ENCODE measurements around the gene OR10J1. TPM values are rescaled to one million over a fixed set of nuclear protein-coding genes. Genes with fewer than 3 reads are reported as not detected.

OR10J1 gene
- total RNA-seq, 1 experiment from 2014 or later = not detected

DNA sequence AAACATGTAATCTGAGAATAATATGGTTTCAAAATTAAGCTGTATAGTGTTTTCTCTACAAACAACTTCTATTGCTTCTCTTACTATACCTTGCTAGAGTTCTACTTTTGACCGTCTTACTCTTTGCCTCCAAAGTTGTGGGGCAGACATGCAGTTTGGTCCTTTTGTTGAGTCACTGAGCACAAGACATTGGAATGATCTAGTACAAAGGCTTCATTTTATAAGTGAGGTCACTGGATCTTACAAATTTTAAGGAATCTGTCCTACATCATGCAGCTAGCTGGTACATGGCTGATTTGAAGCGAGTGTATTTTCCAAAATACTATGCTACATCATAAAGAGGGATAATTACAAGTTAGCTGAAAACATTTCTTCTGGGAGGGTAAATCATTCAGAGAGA lies 28.8 kb downstream of the OR10J1 start:
- Mint-ChIP-seq H3K4me1 (ENCODE audit: low read depth, unreplicated experiment) (no peaks in the 10 kb centered on the region), H3K9me3 (ENCODE audit: low read depth, unreplicated experiment) (peaks cover 6% of the 10 kb centered on the region), H3K4me3 (ENCODE audit: low read depth, unreplicated experiment) (no peak overlapping the region), H3K27ac (ENCODE audit: unreplicated experiment) (no peak overlapping the region), H3K36me3 (ENCODE audit: insufficient read depth, unreplicated experiment) (no peaks in the 10 kb centered on the region), H3K27me3 (ENCODE audit: unreplicated experiment) (no peaks in the 10 kb centered on the region)
- CTCF ChIA-PET = no interaction called here
- TF ChIP-seq, protein P1, sequence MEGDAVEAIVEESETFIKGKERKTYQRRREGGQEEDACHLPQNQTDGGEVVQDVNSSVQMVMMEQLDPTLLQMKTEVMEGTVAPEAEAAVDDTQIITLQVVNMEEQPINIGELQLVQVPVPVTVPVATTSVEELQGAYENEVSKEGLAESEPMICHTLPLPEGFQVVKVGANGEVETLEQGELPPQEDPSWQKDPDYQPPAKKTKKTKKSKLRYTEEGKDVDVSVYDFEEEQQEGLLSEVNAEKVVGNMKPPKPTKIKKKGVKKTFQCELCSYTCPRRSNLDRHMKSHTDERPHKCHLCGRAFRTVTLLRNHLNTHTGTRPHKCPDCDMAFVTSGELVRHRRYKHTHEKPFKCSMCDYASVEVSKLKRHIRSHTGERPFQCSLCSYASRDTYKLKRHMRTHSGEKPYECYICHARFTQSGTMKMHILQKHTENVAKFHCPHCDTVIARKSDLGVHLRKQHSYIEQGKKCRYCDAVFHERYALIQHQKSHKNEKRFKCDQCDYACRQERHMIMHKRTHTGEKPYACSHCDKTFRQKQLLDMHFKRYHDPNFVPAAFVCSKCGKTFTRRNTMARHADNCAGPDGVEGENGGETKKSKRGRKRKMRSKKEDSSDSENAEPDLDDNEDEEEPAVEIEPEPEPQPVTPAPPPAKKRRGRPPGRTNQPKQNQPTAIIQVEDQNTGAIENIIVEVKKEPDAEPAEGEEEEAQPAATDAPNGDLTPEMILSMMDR (IDR thresholded peaks at IDR 0.05; ENCODE audit: unreplicated experiment) = no peak
- intact Hi-C loops (cut with micrococcal nuclease; ENCODE audit: unreplicated experiment) = no loop called here
- no TSS peak for BruUV-seq (replicated peaks)
- no peak for DNase-seq

DNA sequence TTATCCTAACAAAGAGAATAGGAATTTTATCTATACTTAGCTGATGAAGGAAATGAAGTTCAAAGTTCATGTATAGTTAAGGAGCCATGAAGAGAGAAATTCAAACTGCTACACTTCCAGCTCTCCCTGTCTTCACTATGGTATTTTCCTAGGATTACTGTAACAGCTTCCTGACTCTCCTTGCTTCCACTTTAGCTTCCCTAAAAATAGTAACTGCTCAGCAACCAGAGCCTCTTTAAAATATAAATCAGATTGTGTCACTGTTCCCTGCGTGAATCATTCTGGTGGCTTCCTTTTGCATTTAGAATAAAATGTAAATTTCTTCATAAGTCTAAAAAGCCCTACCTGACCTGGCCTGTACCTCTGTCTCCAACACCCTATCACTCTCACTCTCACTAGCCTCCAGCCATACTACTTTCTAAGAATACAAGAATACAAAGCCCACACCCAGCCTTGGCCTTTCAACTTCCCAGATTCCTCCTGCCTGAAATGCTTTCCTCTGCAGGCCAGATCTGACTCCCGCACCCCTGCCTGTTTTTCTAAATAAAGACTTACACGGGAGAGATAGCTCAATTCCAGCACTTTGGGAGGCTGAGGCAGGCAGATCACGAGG lies 30.5 kb downstream of the OR10J1 start:
- Mint-ChIP-seq H3K36me3 (ENCODE audit: insufficient read depth, unreplicated experiment) (no peaks in the 10 kb centered on the region), H3K4me1 (ENCODE audit: low read depth, unreplicated experiment) (no peaks in the 10 kb centered on the region), H3K4me3 (ENCODE audit: low read depth, unreplicated experiment) (no peak overlapping the region), H3K27ac (ENCODE audit: unreplicated experiment) (no peak overlapping the region), H3K27me3 (ENCODE audit: unreplicated experiment) (no peaks in the 10 kb centered on the region), H3K9me3 (ENCODE audit: low read depth, unreplicated experiment) (peaks cover 5% of the 10 kb centered on the region)
- CTCF ChIA-PET = interaction anchor here (0.6 to 0.7 kb wide), 2 partner anchors 107 to 191 kb away, joined by 5 to 9 read pairs; no protein-coding TSS in a partner anchor
- DNase-seq = no peak
- BruUV-seq (replicated peaks) = no TSS peak
- TF ChIP-seq, protein P1 (IDR thresholded peaks at IDR 0.05; ENCODE audit: unreplicated experiment) = no peak
- intact Hi-C loops (cut with micrococcal nuclease; ENCODE audit: unreplicated experiment) = no loop called here

DNA sequence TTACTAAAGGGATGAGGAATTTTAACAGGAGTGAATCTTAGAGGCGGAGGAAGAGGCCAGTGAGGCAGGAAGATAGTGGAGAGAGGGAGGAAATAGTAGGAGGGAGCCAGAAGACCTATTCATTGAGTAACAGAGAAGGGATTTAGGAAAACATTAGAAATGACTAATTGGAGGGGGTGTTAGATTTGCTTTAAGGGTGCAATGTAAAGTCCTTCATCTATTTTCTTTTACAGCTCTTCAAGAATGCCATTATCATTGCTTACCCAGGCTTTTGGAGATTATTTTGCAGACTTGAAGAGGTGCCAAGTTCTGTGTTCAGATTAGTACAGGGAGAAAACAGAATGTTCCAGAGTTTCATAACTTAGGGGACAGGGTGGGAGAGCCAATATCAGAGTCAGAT lies 33.8 kb downstream of the OR10J1 start:
- BruUV-seq (replicated peaks) = no TSS peak
- Mint-ChIP-seq H3K36me3 (ENCODE audit: insufficient read depth, unreplicated experiment) (no peaks in the 10 kb centered on the region), H3K9me3 (ENCODE audit: low read depth, unreplicated experiment) (peaks cover 8% of the 10 kb centered on the region), H3K4me1 (ENCODE audit: low read depth, unreplicated experiment) (no peaks in the 10 kb centered on the region), H3K4me3 (ENCODE audit: low read depth, unreplicated experiment) (no peak overlapping the region), H3K27ac (ENCODE audit: unreplicated experiment) (no peak overlapping the region), H3K27me3 (ENCODE audit: unreplicated experiment) (no peaks in the 10 kb centered on the region)
- intact Hi-C loops (cut with micrococcal nuclease; ENCODE audit: unreplicated experiment) = no loop called here
- TF ChIP-seq, protein P1 (IDR thresholded peaks at IDR 0.05; ENCODE audit: unreplicated experiment) = no peak
- CTCF ChIA-PET = no interaction called here
- no peak for DNase-seq

DNA sequence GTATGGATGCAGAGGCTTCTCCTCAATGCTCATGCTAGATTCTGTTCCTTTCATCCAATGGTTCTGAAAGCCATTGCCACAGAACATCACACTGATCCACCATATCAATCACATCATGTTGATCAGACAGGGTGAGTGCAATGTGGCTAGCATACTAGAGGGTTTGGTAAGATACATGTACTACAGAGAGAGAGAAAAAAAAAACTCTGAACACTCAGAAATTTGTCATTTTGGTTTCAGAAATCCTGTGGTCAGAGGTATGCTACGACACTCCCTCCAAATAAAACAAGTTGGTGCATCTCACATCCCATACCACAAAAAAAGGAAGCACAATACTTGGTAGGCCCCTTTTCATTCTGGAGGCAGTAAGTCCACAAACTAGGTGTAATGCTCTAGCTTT lies 35.4 kb downstream of the OR10J1 start:
- DNase-seq = no peak
- Mint-ChIP-seq H3K36me3 (ENCODE audit: insufficient read depth, unreplicated experiment) (no peaks in the 10 kb centered on the region), H3K27me3 (ENCODE audit: unreplicated experiment) (no peaks in the 10 kb centered on the region), H3K9me3 (ENCODE audit: low read depth, unreplicated experiment) (peaks cover 8% of the 10 kb centered on the region), H3K4me3 (ENCODE audit: low read depth, unreplicated experiment) (no peak overlapping the region), H3K27ac (ENCODE audit: unreplicated experiment) (no peak overlapping the region), H3K4me1 (ENCODE audit: low read depth, unreplicated experiment) (no peaks in the 10 kb centered on the region)
- TF ChIP-seq, protein P1 (IDR thresholded peaks at IDR 0.05; ENCODE audit: unreplicated experiment) = no peak
- CTCF ChIA-PET = no interaction called here
- intact Hi-C loops (cut with micrococcal nuclease; ENCODE audit: unreplicated experiment) = no loop called here
- no TSS peak for BruUV-seq (replicated peaks)

Measured in Calu3 (cell line).